ENCODE results near the gene EYS. TPM values are rescaled to one million over a fixed set of nuclear protein-coding genes. Genes with fewer than 3 reads are reported as not detected.

EYS gene
- total and polyA plus RNA-seq, 2 of the 8 experiments (the other 6 are each of a cell fraction or from before 2014, with no cell fraction given), result 0.05 to 0.13 TPM

GRCh38 chr6:63714091-63714490 is 1992.9 kb downstream of the EYS start:
- Histone ChIP-seq H2BK5ac (ENCODE audit: low read depth, low read length) (no peak overlapping the region), H3K4ac (replicated peaks; ENCODE audit: insufficient read length, low read depth, low read length) (no peak overlapping the region), H3K9me3 (ENCODE audit: insufficient read depth in 2 of 2, low read depth in 1 of 2, low read length in 1 of 2) (no peaks in the 10 kb centered on the region), H3K23me2 (ENCODE audit: low read depth, low read length) (no peaks in the 10 kb centered on the region), H2AK5ac (ENCODE audit: low read depth, low read length) (no peak overlapping the region), H3K56ac (replicated peaks; ENCODE audit: insufficient read length, low read depth, low read length) (no peak overlapping the region), H3K4me2 (ENCODE audit: insufficient read depth in 1 of 2, low read depth in 2 of 2, low read length in 2 of 2) (no peak overlapping the region), H3K9ac (replicated peaks in 1 of 4; ENCODE audit: extremely low read depth in 1 of 4, low read depth in 3 of 4, low read length in 3 of 4) (no peak overlapping the region), H3K14ac (ENCODE audit: insufficient read length) (no peak overlapping the region), H2BK120ac (replicated peaks; ENCODE audit: low read depth, low read length) (no peak overlapping the region), H3K79me1 (ENCODE audit: low read depth, low read length) (no peaks in the 10 kb centered on the region), H2BK20ac (ENCODE audit: low read length) (no peak overlapping the region), H4K20me1 (replicated peaks in 1 of 2; ENCODE audit: control insufficient read depth in 1 of 2, insufficient read depth in 2 of 2, low read length in 2 of 2) (no peaks in the 10 kb centered on the region), H3K79me2 (ENCODE audit: control insufficient read depth in 1 of 2, insufficient read depth in 2 of 2, low read length in 2 of 2) (no peaks in the 10 kb centered on the region), H3K4me1 (replicated peaks in 1 of 4; ENCODE audit: control insufficient read depth in 3 of 4, insufficient read depth in 4 of 4, low read length in 3 of 4) (no peaks in the 10 kb centered on the region), H2AFZ (ENCODE audit: low read length) (no peak overlapping the region), H4K91ac (replicated peaks; ENCODE audit: insufficient read length, low read length) (no peak overlapping the region), H4K5ac (ENCODE audit: insufficient read length, low read depth, low read length) (no peak overlapping the region), H3K27me3 (replicated peaks in 1 of 4; ENCODE audit: control insufficient read depth in 3 of 4, extremely low read depth in 1 of 4, insufficient read depth in 3 of 4, low read length in 3 of 4) (no peaks in the 10 kb centered on the region), H3K36me3 (ENCODE audit: control insufficient read depth in 2 of 4, insufficient read depth in 4 of 4, low read length in 3 of 4) (peaks cover 2 to 47% (median 29%) of the 10 kb centered on the region in 4 experiments; a peak in 7 of 8 replicates), H2BK15ac (ENCODE audit: low read length) (no peak overlapping the region), H3K4me3 (ENCODE audit: extremely low read depth in 1 of 4, insufficient read depth in 2 of 4, low read depth in 3 of 4, low read length in 4 of 4) (no peak overlapping the region), H3K18ac (ENCODE audit: extremely low read depth, low read length) (no peak overlapping the region), H2BK12ac (ENCODE audit: low read depth, low read length) (no peak overlapping the region), H4K8ac (ENCODE audit: extremely low read depth, insufficient read depth, low read length) (no peak overlapping the region), H3K27ac (ENCODE audit: low read depth, low read length) (no peak overlapping the region), H3K23ac (ENCODE audit: insufficient read length) (no peak overlapping the region)
- DNase-seq (ENCODE audit: low read depth in 1 of 2, low spot score in 2 of 2) (no peak), FAIRE-seq (no peak)
- ChIA-PET POLR2A (ENCODE audit: partially characterized antibody) (no interaction called here), CTCF (ENCODE audit: partially characterized antibody) (no interaction called here)
- no peak for TF ChIP-seq BRCA1 (IDR thresholded peaks at IDR 0.05; ENCODE audit: low read depth, low read length)
- TF ChIP-seq ZNF274 (IDR thresholded peaks at IDR 0.05; ENCODE audit: borderline replicate concordance, extremely low read depth, low read length), result no peak

Data from H1 (cell line).